Keratinocyte (primary cell): ENCODE data around the gene MYBPC1. TPM values are rescaled to one million over a fixed set of nuclear protein-coding genes. Genes with fewer than 3 reads are reported as not detected.

ENCODE experiments used
- DNase-seq: peaks from one replicate; pipeline ENCODE4 v3.0.0-alpha.2; 2011; ENCODE audit warnings: low read depth, missing footprints, low spot score
- FAIRE-seq: peaks from 2 replicates; lab custom pipeline; 2011; peaks lifted over from hg19 to GRCh38; lab: Jason Lieb, UNC
- H2AFZ ChIP-seq: 2 replicates; pipeline ENCODE4 v1.6.0; 2012; ENCODE audit warnings: low read length, control low read depth, inconsistent platforms; ENCODE audit not compliant: control insufficient read depth
- H3K27ac ChIP-seq: 2 replicates; pipeline ENCODE4 v1.5.1; 2011; ENCODE audit warnings: low read length; ENCODE audit not compliant: control insufficient read depth, insufficient read depth
- H3K27me3 ChIP-seq: 3 replicates; pipeline ENCODE4 v1.6.0; 2011; ENCODE audit warnings: low read length; ENCODE audit not compliant: control insufficient read depth, insufficient read depth; ENCODE audit errors: extremely low read depth
- H3K36me3 ChIP-seq, 2 experiments: 2 replicates in 1 of 2; 3 replicates in 1 of 2; pipeline ENCODE4 v1.5.1; 2011; ENCODE audit warnings: low read length in 2 of 2, mild to moderate bottlenecking in 1 of 2; ENCODE audit not compliant: control insufficient read depth in 2 of 2, insufficient read depth in 2 of 2; ENCODE audit errors: extremely low read depth in 1 of 2
- H3K4me1 ChIP-seq: 3 replicates; pipeline ENCODE4 v1.5.1; 2011; ENCODE audit warnings: low read length; ENCODE audit not compliant: control insufficient read depth, insufficient read depth; ENCODE audit errors: extremely low read depth
- H3K4me2 ChIP-seq: 3 replicates; pipeline ENCODE4 v1.6.0; 2011; ENCODE audit warnings: low read depth, low read length; ENCODE audit not compliant: control insufficient read depth, insufficient read depth; ENCODE audit errors: extremely low read depth
- H3K4me3 ChIP-seq, 3 experiments: fragments of 200-600 bp in 1 of 3; sonication (generic) in 1 of 3; 2 replicates in 2 of 3; 3 replicates in 1 of 3; pipeline ENCODE4 v1.5.1; 2011 to 2016; ENCODE audit warnings: low read length in 3 of 3, mild to moderate bottlenecking in 3 of 3, control low read depth in 2 of 3, inconsistent platforms in 1 of 3, low read depth in 1 of 3, mixed read lengths in 1 of 3, mixed run types in 1 of 3, moderate library complexity in 1 of 3; ENCODE audit not compliant: control insufficient read depth in 2 of 3, insufficient read depth in 2 of 3; ENCODE audit errors: extremely low read depth in 1 of 3
- H3K79me2 ChIP-seq: 2 replicates; pipeline ENCODE4 v1.6.0; 2012; ENCODE audit warnings: low read length; ENCODE audit not compliant: control insufficient read depth, insufficient read depth
- H3K9ac ChIP-seq: 3 replicates; pipeline ENCODE4 v1.6.0; 2011; ENCODE audit warnings: low read length; ENCODE audit not compliant: control insufficient read depth, insufficient read depth; ENCODE audit errors: extremely low read depth
- H3K9me1 ChIP-seq: 3 replicates; pipeline ENCODE4 v1.6.0; 2011; ENCODE audit warnings: low read length; ENCODE audit not compliant: control insufficient read depth, insufficient read depth; ENCODE audit errors: extremely low read depth
- H3K9me3 ChIP-seq: 2 replicates; pipeline ENCODE4 v1.5.1; 2012; ENCODE audit warnings: low read depth, low read length; ENCODE audit not compliant: control insufficient read depth
- H4K20me1 ChIP-seq: 3 replicates; pipeline ENCODE4 v1.6.0; 2011; ENCODE audit warnings: low read length; ENCODE audit not compliant: control insufficient read depth, insufficient read depth; ENCODE audit errors: extremely low read depth
- CTCF ChIP-seq, 3 experiments: IDR thresholded peaks in 1 of 3; conservative IDR thresholded peaks in 1 of 3; optimal IDR thresholded peaks in 1 of 3; 2 replicates in 2 of 3; 3 replicates in 1 of 3; pipeline versions ENCODE3 to v1.5.1; 2011; ENCODE audit warnings: low read length in 3 of 3, mild to moderate bottlenecking in 3 of 3, moderate library complexity in 2 of 3, control low read depth in 1 of 3, inconsistent platforms in 1 of 3; ENCODE audit not compliant: insufficient read depth in 2 of 3; ENCODE audit errors: extremely low read depth in 1 of 3
- EZH2 ChIP-seq: IDR thresholded peaks from one replicate; pipeline ENCODE4 v1.6.1; 2012; ENCODE audit warnings: inconsistent platforms, mild to moderate bottlenecking, low read length, moderate library complexity
- dilution Hi-C: fragments of 300-500 bp; cut with MboI; formaldehyde crosslinking; loops from one replicate; pipeline ENCODE4 v1.7.0; 2020; ENCODE audit warnings: low sequenced_read_pairs; ENCODE audit not compliant: extremely low pct_ligation_motif_present
- polyA plus RNA-seq, 5 experiments: library from polyadenylated mRNA; depleted of rRNA in 3 of 5; stranded (reverse) in 3 of 5; stranded (forward) in 1 of 5; unstranded in 1 of 5; fragments of >200 nt; gene quantifications; 1 replicate in 1 of 5; 2 replicates in 3 of 5; 3 replicates in 1 of 5; pipeline versions ENCODE4 v1.2.1 to v1.2.3, GENCODE V29; 2011 to 2012; ENCODE audit warnings: missing spikeins in 2 of 5, low read depth in 1 of 5, low replicate concordance in 1 of 5

MYBPC1 gene
- polyA plus RNA-seq, 1 donor (not counting 4 experiments of a cell fraction or from before 2014, with no cell fraction given) = not detected

- TF ChIP-seq CTCF (optimal IDR thresholded peaks at IDR 0.05 in 1 of 3, IDR thresholded peaks at IDR 0.05 in 1 of 3, conservative IDR thresholded peaks at IDR 0.05 in 1 of 3; ENCODE audit: extremely low read depth in 1 of 3, insufficient read depth in 2 of 3, low read length in 3 of 3) (no peak), EZH2 (no peak)
- no peaks in the 10 kb centered on the region for H3K36me3 ChIP-seq
- dilution Hi-C loops = no loop called here
- no peaks in the 10 kb centered on the region for H3K27me3 ChIP-seq
- no peak for FAIRE-seq
- H3K4me1 ChIP-seq = no peaks in the 10 kb centered on the region
- H3K27ac ChIP-seq = no peak overlapping the region
- no peaks in the 10 kb centered on the region for H3K9me1 ChIP-seq
- H3K4me2 ChIP-seq = no peak overlapping the region
- H2AFZ ChIP-seq = no peak overlapping the region
- peaks cover 4% of the 10 kb centered on the region for H3K79me2 ChIP-seq
- no peak for DNase-seq
- H4K20me1 ChIP-seq = no peaks in the 10 kb centered on the region
- H3K9ac ChIP-seq = no peak overlapping the region
- no peaks in the 10 kb centered on the region for H3K9me3 ChIP-seq
- no peak overlapping the region for H3K4me3 ChIP-seq
These were observed 112.5 kb downstream of the MYBPC1 start for GRCh38 chr12:101707131-101707782.

- no peaks in the 10 kb centered on the region for H4K20me1 ChIP-seq
- H3K36me3 ChIP-seq = no peaks in the 10 kb centered on the region
- H2AFZ ChIP-seq = no peak overlapping the region
- dilution Hi-C loops = no loop called here
- no peaks in the 10 kb centered on the region for H3K9me1 ChIP-seq
- no peaks in the 10 kb centered on the region for H3K9me3 ChIP-seq
- H3K4me1 ChIP-seq = no peaks in the 10 kb centered on the region
- H3K27me3 ChIP-seq = no peaks in the 10 kb centered on the region
- DNase-seq (no peak), FAIRE-seq (no peak)
- peaks cover 7% of the 10 kb centered on the region for H3K79me2 ChIP-seq
- H3K4me3 ChIP-seq = no peak overlapping the region
- H3K4me2 ChIP-seq = no peak overlapping the region
- TF ChIP-seq EZH2 (no peak), CTCF (optimal IDR thresholded peaks at IDR 0.05 in 1 of 3, IDR thresholded peaks at IDR 0.05 in 1 of 3, conservative IDR thresholded peaks at IDR 0.05 in 1 of 3; ENCODE audit: extremely low read depth in 1 of 3, insufficient read depth in 2 of 3, low read length in 3 of 3) (no peak)
- H3K9ac ChIP-seq = no peak overlapping the region
- no peak overlapping the region for H3K27ac ChIP-seq
These were observed 115.5 kb downstream of the MYBPC1 start for GRCh38 chr12:101710288-101710687.
